ENCODE measurements around the gene GPC3.

The GPC3 gene

DNA sequence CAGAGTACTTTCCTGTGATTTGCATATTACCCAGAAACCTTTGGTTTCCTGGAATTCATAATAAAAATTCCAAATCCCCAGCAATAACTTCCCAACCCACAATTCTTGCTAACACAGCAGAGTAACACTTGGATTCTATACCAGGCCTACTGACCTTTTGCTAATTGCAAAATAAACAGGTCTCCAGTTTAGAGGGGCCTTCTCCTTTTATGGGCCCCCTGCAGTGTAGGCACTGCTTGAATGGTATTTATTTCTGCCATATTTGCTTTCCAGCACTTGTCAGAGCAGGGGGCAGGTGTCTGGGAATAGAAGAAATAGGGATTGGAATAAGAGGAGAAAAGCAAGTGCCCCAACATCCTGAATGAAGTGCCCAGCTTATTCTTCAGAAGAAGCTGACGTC is 25.3 kb upstream of the GPC3 start (continued):
- TF ChIP-seq ZIC2 (tag by site-specific recombination; IDR thresholded peaks at IDR 0.05): peak; percentile 68
- TF ChIP-seq, protein P1, sequence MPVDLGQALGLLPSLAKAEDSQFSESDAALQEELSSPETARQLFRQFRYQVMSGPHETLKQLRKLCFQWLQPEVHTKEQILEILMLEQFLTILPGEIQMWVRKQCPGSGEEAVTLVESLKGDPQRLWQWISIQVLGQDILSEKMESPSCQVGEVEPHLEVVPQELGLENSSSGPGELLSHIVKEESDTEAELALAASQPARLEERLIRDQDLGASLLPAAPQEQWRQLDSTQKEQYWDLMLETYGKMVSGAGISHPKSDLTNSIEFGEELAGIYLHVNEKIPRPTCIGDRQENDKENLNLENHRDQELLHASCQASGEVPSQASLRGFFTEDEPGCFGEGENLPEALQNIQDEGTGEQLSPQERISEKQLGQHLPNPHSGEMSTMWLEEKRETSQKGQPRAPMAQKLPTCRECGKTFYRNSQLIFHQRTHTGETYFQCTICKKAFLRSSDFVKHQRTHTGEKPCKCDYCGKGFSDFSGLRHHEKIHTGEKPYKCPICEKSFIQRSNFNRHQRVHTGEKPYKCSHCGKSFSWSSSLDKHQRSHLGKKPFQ (tag by site-specific recombination; IDR thresholded peaks at IDR 0.05): no peak

DNA sequence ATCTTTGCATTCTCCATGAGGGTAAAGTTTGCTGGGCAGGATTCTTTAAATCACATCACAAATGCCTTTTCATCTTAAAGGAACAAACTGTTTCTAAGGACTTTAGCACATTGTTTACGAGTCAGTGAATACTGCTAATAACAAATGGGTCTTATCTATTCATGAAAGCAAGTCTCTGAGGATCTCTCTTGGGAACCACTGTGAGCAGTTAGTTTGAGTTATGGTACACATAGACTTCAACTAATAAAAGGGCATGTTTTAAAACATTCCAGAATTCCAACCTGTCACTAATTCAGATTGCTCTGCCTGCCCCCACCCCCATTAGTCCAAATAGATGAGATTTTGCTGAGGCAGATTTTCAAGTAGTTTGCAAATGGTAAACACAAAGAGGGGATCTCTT is 22.3 kb upstream of the GPC3 start:
- H3K9me3 ChIP-seq (ENCODE audit: control insufficient read depth, insufficient read depth, low read depth, low read length): no peaks in the 10 kb centered on the region
- H3K4me1 ChIP-seq (ENCODE audit: control insufficient read depth, insufficient read depth, low read length): peaks cover 5% of the 10 kb centered on the region
- TF ChIP-seq HOXC10 (CRISPR knock-in tag; IDR thresholded peaks at IDR 0.05) (no peak), ZNF280D (tag by site-specific recombination; IDR thresholded peaks at IDR 0.05) (no peak), ZNF132 (tag by site-specific recombination; IDR thresholded peaks at IDR 0.05; ENCODE audit: borderline replicate concordance) (no peak), ZNF423 (tag by site-specific recombination; IDR thresholded peaks at IDR 0.05) (no peak), ZNF610 (tag by site-specific recombination; IDR thresholded peaks at IDR 0.05; ENCODE audit: borderline replicate concordance) (no peak), ZNF174 (tag by site-specific recombination; IDR thresholded peaks at IDR 0.05) (no peak), ZNF624 (tag by site-specific recombination; IDR thresholded peaks at IDR 0.05) (no peak), ZNF548 (tag by site-specific recombination; IDR thresholded peaks at IDR 0.05) (no peak), ZBTB20 (tag by site-specific recombination; IDR thresholded peaks at IDR 0.05) (no peak)
- TF ChIP-seq, protein P2, sequence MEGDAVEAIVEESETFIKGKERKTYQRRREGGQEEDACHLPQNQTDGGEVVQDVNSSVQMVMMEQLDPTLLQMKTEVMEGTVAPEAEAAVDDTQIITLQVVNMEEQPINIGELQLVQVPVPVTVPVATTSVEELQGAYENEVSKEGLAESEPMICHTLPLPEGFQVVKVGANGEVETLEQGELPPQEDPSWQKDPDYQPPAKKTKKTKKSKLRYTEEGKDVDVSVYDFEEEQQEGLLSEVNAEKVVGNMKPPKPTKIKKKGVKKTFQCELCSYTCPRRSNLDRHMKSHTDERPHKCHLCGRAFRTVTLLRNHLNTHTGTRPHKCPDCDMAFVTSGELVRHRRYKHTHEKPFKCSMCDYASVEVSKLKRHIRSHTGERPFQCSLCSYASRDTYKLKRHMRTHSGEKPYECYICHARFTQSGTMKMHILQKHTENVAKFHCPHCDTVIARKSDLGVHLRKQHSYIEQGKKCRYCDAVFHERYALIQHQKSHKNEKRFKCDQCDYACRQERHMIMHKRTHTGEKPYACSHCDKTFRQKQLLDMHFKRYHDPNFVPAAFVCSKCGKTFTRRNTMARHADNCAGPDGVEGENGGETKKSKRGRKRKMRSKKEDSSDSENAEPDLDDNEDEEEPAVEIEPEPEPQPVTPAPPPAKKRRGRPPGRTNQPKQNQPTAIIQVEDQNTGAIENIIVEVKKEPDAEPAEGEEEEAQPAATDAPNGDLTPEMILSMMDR (tag by site-specific recombination; IDR thresholded peaks at IDR 0.05): no peak
- TF ChIP-seq, protein P3, sequence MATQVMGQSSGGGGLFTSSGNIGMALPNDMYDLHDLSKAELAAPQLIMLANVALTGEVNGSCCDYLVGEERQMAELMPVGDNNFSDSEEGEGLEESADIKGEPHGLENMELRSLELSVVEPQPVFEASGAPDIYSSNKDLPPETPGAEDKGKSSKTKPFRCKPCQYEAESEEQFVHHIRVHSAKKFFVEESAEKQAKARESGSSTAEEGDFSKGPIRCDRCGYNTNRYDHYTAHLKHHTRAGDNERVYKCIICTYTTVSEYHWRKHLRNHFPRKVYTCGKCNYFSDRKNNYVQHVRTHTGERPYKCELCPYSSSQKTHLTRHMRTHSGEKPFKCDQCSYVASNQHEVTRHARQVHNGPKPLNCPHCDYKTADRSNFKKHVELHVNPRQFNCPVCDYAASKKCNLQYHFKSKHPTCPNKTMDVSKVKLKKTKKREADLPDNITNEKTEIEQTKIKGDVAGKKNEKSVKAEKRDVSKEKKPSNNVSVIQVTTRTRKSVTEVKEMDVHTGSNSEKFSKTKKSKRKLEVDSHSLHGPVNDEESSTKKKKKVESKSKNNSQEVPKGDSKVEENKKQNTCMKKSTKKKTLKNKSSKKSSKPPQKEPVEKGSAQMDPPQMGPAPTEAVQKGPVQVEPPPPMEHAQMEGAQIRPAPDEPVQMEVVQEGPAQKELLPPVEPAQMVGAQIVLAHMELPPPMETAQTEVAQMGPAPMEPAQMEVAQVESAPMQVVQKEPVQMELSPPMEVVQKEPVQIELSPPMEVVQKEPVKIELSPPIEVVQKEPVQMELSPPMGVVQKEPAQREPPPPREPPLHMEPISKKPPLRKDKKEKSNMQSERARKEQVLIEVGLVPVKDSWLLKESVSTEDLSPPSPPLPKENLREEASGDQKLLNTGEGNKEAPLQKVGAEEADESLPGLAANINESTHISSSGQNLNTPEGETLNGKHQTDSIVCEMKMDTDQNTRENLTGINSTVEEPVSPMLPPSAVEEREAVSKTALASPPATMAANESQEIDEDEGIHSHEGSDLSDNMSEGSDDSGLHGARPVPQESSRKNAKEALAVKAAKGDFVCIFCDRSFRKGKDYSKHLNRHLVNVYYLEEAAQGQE (tag by site-specific recombination; IDR thresholded peaks at IDR 0.05): no peak
- no peak overlapping the region for H3K27ac ChIP-seq (ENCODE audit: extremely low read depth, low read depth, low read length)
- H3K36me3 ChIP-seq (ENCODE audit: control insufficient read depth in 2 of 2, insufficient read depth in 1 of 2, low read length in 2 of 2): no peaks in the 10 kb centered on the region
- H3K4me3 ChIP-seq (ENCODE audit: low read depth, low read length): no peak overlapping the region
- ChIA-PET CTCF (no interaction called here), POLR2A (no interaction called here)

- no peaks in the 10 kb centered on the region for H3K36me3 ChIP-seq (ENCODE audit: control insufficient read depth in 2 of 2, insufficient read depth in 1 of 2, low read length in 2 of 2)
- ChIA-PET CTCF (no interaction called here), POLR2A (no interaction called here)
- H3K27ac ChIP-seq (ENCODE audit: extremely low read depth, low read depth, low read length): no peak overlapping the region
- no peak overlapping the region for H3K4me3 ChIP-seq (ENCODE audit: low read depth, low read length)
- H3K9me3 ChIP-seq (ENCODE audit: control insufficient read depth, insufficient read depth, low read depth, low read length): no peaks in the 10 kb centered on the region
- TF ChIP-seq ZNF776 (tag by site-specific recombination; IDR thresholded peaks at IDR 0.05; ENCODE audit: borderline replicate concordance): no peak
- TF ChIP-seq WT1 (tag by site-specific recombination; IDR thresholded peaks at IDR 0.05): peak; percentile 94
- peaks cover 5% of the 10 kb centered on the region for H3K4me1 ChIP-seq (ENCODE audit: control insufficient read depth, insufficient read depth, low read length)
Measured at GRCh38 chrX:134006484-134007161, 21.2 kb upstream of the GPC3 start.

Measured in HEK293 (cell line).